Neural progenitor cell (in vitro differentiated cells): ENCODE measurements around the gene PRR23E. TPM values are rescaled to one million over a fixed set of nuclear protein-coding genes. Genes with fewer than 3 reads are reported as not detected.

Experiments
- DNase-seq: peaks from one replicate; pipeline ENCODE4 v3.0.0-alpha.2; 2016; ENCODE audit warnings: low spot score
- H2AFZ ChIP-seq: fragments of 200-600 bp; sonication (generic); replicated peaks from 2 replicates; pipeline ENCODE4 v1.6.1; 2016; ENCODE audit warnings: antibody characterized with exemption
- H3F3A ChIP-seq: fragments of 200-600 bp; sonication (generic); 2 replicates; pipeline ENCODE4 v1.6.1; 2016; ENCODE audit warnings: antibody characterized with exemption, low read depth
- H3K27ac ChIP-seq: fragments of 200-600 bp; sonication (generic); 2 replicates; pipeline ENCODE4 v1.5.1; 2016; ENCODE audit warnings: mild to moderate bottlenecking
- H3K27me3 ChIP-seq: fragments of 200-600 bp; sonication (generic); 2 replicates; pipeline ENCODE4 v1.6.1; 2016; ENCODE audit warnings: mild to moderate bottlenecking, moderate library complexity
- H3K36me3 ChIP-seq: fragments of 200-600 bp; sonication (generic); 2 replicates; pipeline ENCODE4 v1.5.1; 2016
- H3K4me1 ChIP-seq: fragments of 200-600 bp; sonication (generic); 2 replicates; pipeline ENCODE4 v1.6.1; 2016; ENCODE audit warnings: mixed run types
- H3K4me2 ChIP-seq: fragments of 200-600 bp; sonication (generic); 2 replicates; pipeline ENCODE4 v1.6.1; 2016
- H3K4me3 ChIP-seq: fragments of 200-600 bp; sonication (generic); 2 replicates; pipeline ENCODE4 v1.5.1; 2016
- H3K79me2 ChIP-seq: fragments of 200-600 bp; sonication (generic); 2 replicates; pipeline ENCODE4 v1.6.1; 2016; ENCODE audit warnings: low read depth
- H3K9ac ChIP-seq: fragments of 200-600 bp; sonication (generic); 2 replicates; pipeline ENCODE4 v1.6.1; 2016
- H3K9me3 ChIP-seq: fragments of 200-600 bp; sonication (generic); 2 replicates; pipeline ENCODE4 v1.5.1; 2016; ENCODE audit warnings: low read depth
- H4K20me1 ChIP-seq: fragments of 200-600 bp; sonication (generic); 2 replicates; pipeline ENCODE4 v1.6.1; 2016; ENCODE audit warnings: low read depth
- H3K27ac Mint-ChIP-seq: 3 replicates; pipeline ENCODE4 v1.8.0; 2021; ENCODE audit warnings: mixed read lengths
- H3K27me3 Mint-ChIP-seq: 2 replicates; pipeline ENCODE4 v1.8.0; 2022; ENCODE audit warnings: low read depth, mild to moderate bottlenecking, inconsistent platforms, moderate library complexity, mixed read lengths; ENCODE audit not compliant: insufficient read depth
- H3K36me3 Mint-ChIP-seq: 3 replicates; pipeline ENCODE4 v1.8.0; 2021; ENCODE audit warnings: mixed read lengths
- H3K4me1 Mint-ChIP-seq: 3 replicates; pipeline ENCODE4 v1.8.0; 2021; ENCODE audit warnings: mixed read lengths
- H3K4me3 Mint-ChIP-seq: 3 replicates; pipeline ENCODE4 v1.8.0; 2021; ENCODE audit warnings: mild to moderate bottlenecking, moderate library complexity, mixed read lengths
- H3K9me3 Mint-ChIP-seq: 3 replicates; pipeline ENCODE4 v1.8.0; 2020; ENCODE audit warnings: mixed read lengths
- EZH2 ChIP-seq: fragments of 200-600 bp; sonication (generic); IDR thresholded peaks from 2 replicates; pipeline ENCODE4 v1.6.1; 2017; ENCODE audit warnings: antibody characterized with exemption, mild to moderate bottlenecking, moderate library complexity
- EZH2phosphoT487 ChIP-seq: fragments of 200-600 bp; sonication (generic); IDR thresholded peaks from 2 replicates; pipeline ENCODE4 v1.6.1; 2017; ENCODE audit warnings: antibody characterized with exemption
- total RNA-seq: library from RNA; depleted of rRNA; stranded (reverse); fragments of >200 nt; gene quantifications from 2 replicates; pipeline ENCODE4 v1.2.3, GENCODE V29; 2015; ENCODE audit warnings: low replicate concordance
- TF ChIP-seq, protein P1 (sequence below): fragments of 200-600 bp; sonication (generic); IDR thresholded peaks from 2 replicates; pipeline ENCODE4 v1.5.1; 2017; ENCODE audit warnings: antibody characterized with exemption, mild to moderate bottlenecking

PRR23E gene
- total RNA-seq, 1 donor from 2014 or later: not detected

DNA sequence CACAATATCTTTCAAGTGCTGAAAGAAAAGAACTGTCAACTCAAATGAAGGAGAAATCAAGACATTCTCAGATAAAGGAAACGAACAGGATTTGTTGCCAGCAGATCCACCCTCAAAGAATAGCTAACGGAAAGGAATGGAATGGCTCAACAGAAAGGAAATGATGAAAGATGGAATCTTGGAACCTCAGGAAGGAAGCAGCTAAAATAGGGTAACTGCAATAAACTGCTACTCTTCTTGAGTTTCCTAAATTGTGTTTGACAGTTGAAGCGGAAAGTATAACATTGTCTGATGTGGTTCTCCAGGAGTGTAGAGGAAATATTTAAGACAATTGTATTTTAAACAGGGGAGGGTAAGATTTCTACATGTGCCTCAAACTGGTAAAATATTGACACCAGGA lies 22.0 kb downstream of the PRR23E start:
- Mint-ChIP-seq H3K9me3 (no peaks in the 10 kb centered on the region), H3K36me3 (no peaks in the 10 kb centered on the region), H3K27ac (no peak overlapping the region), H3K4me3 (no peak overlapping the region), H3K27me3 (peaks cover 5% of the 10 kb centered on the region), H3K4me1 (peaks cover 12% of the 10 kb centered on the region)
- DNase-seq: peak; percentile 45
- Histone ChIP-seq H2AFZ (no peak overlapping the region), H3K4me1 (peaks cover 25% of the 10 kb centered on the region), H3K9me3 (no peaks in the 10 kb centered on the region), H3K27ac (no peak overlapping the region), H3K79me2 (no peaks in the 10 kb centered on the region), H4K20me1 (no peaks in the 10 kb centered on the region), H3F3A (no peaks in the 10 kb centered on the region), H3K9ac (no peak overlapping the region), H3K27me3 (no peaks in the 10 kb centered on the region), H3K4me2 (peak overlapping the region; percentile 63), H3K4me3 (no peak overlapping the region), H3K36me3 (no peaks in the 10 kb centered on the region)
- TF ChIP-seq, protein P1, sequence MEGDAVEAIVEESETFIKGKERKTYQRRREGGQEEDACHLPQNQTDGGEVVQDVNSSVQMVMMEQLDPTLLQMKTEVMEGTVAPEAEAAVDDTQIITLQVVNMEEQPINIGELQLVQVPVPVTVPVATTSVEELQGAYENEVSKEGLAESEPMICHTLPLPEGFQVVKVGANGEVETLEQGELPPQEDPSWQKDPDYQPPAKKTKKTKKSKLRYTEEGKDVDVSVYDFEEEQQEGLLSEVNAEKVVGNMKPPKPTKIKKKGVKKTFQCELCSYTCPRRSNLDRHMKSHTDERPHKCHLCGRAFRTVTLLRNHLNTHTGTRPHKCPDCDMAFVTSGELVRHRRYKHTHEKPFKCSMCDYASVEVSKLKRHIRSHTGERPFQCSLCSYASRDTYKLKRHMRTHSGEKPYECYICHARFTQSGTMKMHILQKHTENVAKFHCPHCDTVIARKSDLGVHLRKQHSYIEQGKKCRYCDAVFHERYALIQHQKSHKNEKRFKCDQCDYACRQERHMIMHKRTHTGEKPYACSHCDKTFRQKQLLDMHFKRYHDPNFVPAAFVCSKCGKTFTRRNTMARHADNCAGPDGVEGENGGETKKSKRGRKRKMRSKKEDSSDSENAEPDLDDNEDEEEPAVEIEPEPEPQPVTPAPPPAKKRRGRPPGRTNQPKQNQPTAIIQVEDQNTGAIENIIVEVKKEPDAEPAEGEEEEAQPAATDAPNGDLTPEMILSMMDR: no peak
- TF ChIP-seq EZH2phosphoT487: no peak
- TF ChIP-seq EZH2: no peak

DNA sequence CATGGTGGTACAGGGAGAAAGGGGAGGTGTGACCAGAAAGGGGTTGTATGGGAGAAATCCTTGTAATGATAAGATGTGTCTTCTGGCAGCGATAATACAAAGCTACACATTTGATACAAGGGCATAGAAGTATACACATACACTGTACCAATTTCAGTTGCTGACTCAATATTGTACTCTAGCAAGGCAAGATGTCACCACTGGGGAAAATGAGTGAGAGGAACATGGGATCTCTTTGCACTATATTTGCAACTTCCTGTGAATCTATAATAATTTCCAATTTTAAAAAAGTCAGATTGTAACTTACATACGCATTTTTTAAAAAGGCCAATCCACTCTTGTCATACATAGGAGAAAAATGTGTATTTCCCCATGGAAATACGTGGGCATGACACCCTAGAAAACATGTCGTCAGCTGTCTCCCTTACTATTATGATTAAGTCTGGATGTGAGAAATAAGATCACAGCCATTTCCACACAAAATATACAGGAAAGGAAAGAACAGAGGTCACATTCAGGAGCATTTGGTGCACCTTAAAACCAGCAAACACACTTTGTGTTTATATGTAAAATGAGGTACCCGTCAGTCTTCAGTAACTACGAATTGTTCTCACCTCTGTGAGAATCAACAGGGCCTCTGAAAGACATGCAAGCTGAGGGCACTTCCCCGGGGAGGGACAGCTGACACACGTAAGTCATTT lies 22.9 kb downstream of the PRR23E start:
- TF ChIP-seq EZH2 (no peak), EZH2phosphoT487 (no peak)
- TF ChIP-seq, protein P1: no peak
- Histone ChIP-seq H3K36me3 (no peaks in the 10 kb centered on the region), H3K9me3 (no peaks in the 10 kb centered on the region), H4K20me1 (no peaks in the 10 kb centered on the region), H3K4me1 (peaks cover 22% of the 10 kb centered on the region), H3K27me3 (no peaks in the 10 kb centered on the region), H3K4me2 (no peak overlapping the region), H3K79me2 (no peaks in the 10 kb centered on the region), H3F3A (no peaks in the 10 kb centered on the region), H2AFZ (no peak overlapping the region), H3K4me3 (no peak overlapping the region), H3K9ac (no peak overlapping the region), H3K27ac (no peak overlapping the region)
- H3K9me3 Mint-ChIP-seq: no peaks in the 10 kb centered on the region
- no peak for DNase-seq
- no peaks in the 10 kb centered on the region for H3K36me3 Mint-ChIP-seq
- no peak overlapping the region for H3K4me3 Mint-ChIP-seq
- peaks cover 9% of the 10 kb centered on the region for H3K27me3 Mint-ChIP-seq
- H3K4me1 Mint-ChIP-seq: peaks cover 18% of the 10 kb centered on the region
- H3K27ac Mint-ChIP-seq: no peak overlapping the region

DNA sequence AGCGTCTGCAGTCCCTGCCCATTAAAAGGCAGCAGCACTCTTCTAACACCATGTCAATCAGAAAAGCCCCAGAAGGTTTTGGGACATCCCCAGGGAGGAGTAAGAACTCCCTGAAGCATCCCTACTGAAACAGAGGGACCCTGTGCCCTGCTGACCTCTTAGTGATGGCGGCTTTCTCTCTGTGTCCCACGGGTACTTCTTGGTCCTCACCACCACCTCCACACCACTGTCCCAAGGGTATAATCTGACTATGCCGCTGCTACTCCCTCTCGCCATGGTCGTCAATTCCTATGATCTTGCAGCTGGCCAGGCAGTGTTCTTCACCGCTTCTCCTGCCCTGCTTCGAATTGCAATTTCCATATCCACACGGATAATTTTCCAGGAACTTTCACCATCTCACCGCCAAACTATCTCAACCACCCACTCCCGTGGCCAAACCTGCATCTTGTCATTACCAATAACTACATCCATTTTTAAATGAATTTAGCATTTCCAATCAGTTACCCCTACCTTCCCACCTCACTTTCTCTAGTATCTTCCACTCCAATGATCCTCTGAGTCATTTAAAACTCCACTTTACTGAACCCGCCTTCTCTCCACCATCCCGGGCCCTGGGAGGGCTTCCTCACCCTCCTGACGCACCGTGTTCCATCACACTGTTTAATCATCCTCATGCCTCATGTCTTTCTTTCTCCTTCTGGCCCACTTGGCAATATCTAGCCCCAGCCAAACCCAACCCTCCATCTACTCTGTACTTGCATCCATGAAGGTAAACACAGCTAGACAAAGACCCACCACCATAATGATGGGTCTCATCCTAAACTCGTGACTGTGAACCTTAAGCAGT lies 23.7 kb downstream of the PRR23E start:
- no peak for TF ChIP-seq EZH2phosphoT487
- TF ChIP-seq, protein P1: no peak
- TF ChIP-seq EZH2: no peak
- no peak overlapping the region for H3K4me3 Mint-ChIP-seq
- H3K4me3 ChIP-seq: no peak overlapping the region
- no peak overlapping the region for H2AFZ ChIP-seq
- H3K36me3 ChIP-seq: no peaks in the 10 kb centered on the region
- peaks cover 9% of the 10 kb centered on the region for H3K27me3 Mint-ChIP-seq
- no peak for DNase-seq
- no peaks in the 10 kb centered on the region for H3K36me3 Mint-ChIP-seq
- no peaks in the 10 kb centered on the region for H3F3A ChIP-seq
- no peaks in the 10 kb centered on the region for H3K9me3 Mint-ChIP-seq
- H3K27ac Mint-ChIP-seq: no peak overlapping the region
- H3K9ac ChIP-seq: no peak overlapping the region
- no peak overlapping the region for H3K4me2 ChIP-seq
- no peaks in the 10 kb centered on the region for H3K9me3 ChIP-seq
- H3K4me1 ChIP-seq: peaks cover 27% of the 10 kb centered on the region
- no peaks in the 10 kb centered on the region for H3K79me2 ChIP-seq
- no peaks in the 10 kb centered on the region for H4K20me1 ChIP-seq
- H3K4me1 Mint-ChIP-seq: peaks cover 20% of the 10 kb centered on the region
- no peaks in the 10 kb centered on the region for H3K27me3 ChIP-seq
- no peak overlapping the region for H3K27ac ChIP-seq
